C4-2B (cell line): ENCODE data around the gene VPS13D.

ENCODE experiments used
- H3K27ac ChIP-seq: fragments of 450-650 bp; 2 replicates; pipeline ENCODE4 v1.5.1; 2017
- ZFX ChIP-seq: fragments of 450-650 bp; IDR thresholded peaks from 2 replicates; pipeline ENCODE4 v1.6.1; 2017
- TF ChIP-seq, protein P1 (sequence below): fragments of 450-650 bp; conservative IDR thresholded peaks from 2 replicates; pipeline ENCODE4 v1.5.1; 2017; ENCODE audit warnings: mild to moderate bottlenecking

The VPS13D gene

DNA sequence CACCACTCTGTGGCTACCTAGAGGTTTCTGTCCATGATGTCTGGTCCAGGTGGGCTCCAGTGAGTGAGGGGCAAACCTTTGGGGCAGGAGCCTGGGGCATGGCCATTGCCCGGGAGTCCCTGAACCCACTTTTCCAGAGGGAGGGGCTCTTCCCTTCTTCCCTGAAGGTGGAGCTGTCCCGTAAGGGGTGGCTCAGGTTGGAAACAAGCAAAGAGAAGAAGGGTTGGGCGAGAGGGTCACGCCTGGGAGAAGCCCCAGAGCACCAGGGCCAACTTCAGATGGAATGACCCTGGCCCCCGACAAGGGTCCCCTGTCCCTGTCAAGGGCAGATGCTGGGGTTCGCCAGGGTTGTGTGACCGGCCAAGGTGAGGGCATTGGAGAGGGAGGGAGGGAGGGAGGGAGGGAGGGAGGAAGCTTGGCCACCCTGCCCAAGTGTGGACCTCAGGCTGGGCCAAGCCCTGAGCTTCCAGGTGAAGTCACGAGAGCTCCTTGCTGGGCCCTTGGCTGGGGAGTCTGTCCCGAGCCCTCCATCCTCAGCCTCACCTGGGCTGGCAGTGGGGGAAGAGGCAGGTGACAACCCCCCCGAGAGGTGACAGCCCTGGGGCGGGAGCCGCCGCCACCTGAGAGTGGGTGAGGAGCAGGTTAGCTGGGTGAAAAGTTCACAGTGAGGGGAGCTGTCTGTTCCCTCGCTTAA is 318.6 kb downstream of the VPS13D start:
- H3K27ac ChIP-seq: no peak overlapping the region
- TF ChIP-seq, protein P1, sequence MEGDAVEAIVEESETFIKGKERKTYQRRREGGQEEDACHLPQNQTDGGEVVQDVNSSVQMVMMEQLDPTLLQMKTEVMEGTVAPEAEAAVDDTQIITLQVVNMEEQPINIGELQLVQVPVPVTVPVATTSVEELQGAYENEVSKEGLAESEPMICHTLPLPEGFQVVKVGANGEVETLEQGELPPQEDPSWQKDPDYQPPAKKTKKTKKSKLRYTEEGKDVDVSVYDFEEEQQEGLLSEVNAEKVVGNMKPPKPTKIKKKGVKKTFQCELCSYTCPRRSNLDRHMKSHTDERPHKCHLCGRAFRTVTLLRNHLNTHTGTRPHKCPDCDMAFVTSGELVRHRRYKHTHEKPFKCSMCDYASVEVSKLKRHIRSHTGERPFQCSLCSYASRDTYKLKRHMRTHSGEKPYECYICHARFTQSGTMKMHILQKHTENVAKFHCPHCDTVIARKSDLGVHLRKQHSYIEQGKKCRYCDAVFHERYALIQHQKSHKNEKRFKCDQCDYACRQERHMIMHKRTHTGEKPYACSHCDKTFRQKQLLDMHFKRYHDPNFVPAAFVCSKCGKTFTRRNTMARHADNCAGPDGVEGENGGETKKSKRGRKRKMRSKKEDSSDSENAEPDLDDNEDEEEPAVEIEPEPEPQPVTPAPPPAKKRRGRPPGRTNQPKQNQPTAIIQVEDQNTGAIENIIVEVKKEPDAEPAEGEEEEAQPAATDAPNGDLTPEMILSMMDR: no peak
- no peak for TF ChIP-seq ZFX

- TF ChIP-seq, protein P1: no peak
- TF ChIP-seq ZFX: no peak
- no peak overlapping the region for H3K27ac ChIP-seq
Measured at GRCh38 chr1:12548973-12549459, 319.2 kb downstream of the VPS13D start.

- no peak overlapping the region for H3K27ac ChIP-seq
- no peak for TF ChIP-seq ZFX
- TF ChIP-seq, protein P1: no peak
Measured at GRCh38 chr1:12549460-12550349, 319.9 kb downstream of the VPS13D start.

- no peak overlapping the region for H3K27ac ChIP-seq
- TF ChIP-seq, protein P1: no peak
- TF ChIP-seq ZFX: no peak
Measured at GRCh38 chr1:12551584-12551983, 321.8 kb downstream of the VPS13D start.

- TF ChIP-seq, protein P1: no peak
- no peak for TF ChIP-seq ZFX
- no peak overlapping the region for H3K27ac ChIP-seq
Measured at GRCh38 chr1:12552111-12552888, 322.5 kb downstream of the VPS13D start.

DNA sequence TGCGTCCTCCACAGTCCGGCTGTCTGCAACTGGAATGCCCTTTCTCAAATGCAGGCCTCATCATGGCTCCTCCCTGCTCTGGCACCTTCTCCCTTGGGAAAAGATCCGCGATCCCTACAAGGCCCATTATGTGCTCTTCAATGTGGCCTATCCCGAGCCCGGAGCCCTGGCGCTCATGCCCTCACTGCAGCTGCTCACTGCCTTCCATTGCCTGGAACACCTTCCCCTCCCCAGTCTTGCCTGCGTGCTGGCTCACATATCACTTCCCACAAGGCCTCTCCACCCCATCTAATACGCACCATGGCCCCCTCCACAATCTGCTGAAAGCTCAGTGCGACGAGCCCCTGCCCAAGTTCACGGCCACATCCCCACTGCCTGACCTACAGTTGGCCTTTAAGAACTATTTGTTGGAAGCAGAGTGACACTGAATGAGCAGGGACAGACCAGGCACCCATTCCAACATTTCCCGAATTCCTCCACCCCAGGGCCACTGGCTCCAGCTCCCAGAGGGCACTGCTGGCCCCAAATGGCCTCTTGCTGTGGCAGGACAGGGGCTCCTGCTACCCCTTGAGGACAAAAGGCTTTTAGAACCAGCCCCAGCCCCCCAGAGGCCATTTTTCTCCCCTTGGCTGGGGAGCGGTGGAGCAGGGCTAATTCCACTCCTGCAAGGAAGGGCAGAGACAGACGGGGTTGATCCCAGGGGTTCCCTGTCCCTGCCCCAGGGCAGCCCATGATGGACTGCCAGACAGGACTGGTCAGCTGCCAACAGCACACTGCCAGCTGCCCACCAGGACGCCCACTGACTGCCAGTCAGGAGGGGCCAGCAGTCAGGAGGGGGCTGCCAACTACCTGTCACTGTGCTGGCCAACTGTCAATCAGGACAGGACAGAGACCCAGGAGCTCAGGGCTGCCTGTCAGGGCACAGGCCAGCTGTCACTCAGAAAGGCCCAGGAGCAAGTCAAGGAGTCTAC is 323.4 kb downstream of the VPS13D start:
- H3K27ac ChIP-seq: no peak overlapping the region
- no peak for TF ChIP-seq ZFX
- TF ChIP-seq, protein P1: no peak
